HAP-1 (cell line): ENCODE measurements around the gene TOX2.

Source experiments
- DNase-seq, 2 experiments: peaks; one replicate each; pipeline ENCODE4 v3.0.0-alpha.2; 2016 to 2020; ENCODE audit warnings: low spot score in 2 of 2
- H3K27me3 ChIP-seq: fragments of 250-450 bp; sonication (Bioruptor Pico); 2 replicates; pipeline ENCODE4 v1.5.1; 2020; ENCODE audit warnings: low read depth, mild to moderate bottlenecking, moderate library complexity
- H3K36me3 ChIP-seq: fragments of 250-450 bp; sonication (Bioruptor Pico); replicated peaks from 2 replicates; pipeline ENCODE4 v1.5.1; 2020; ENCODE audit warnings: mild to moderate bottlenecking
- H3K4me1 ChIP-seq: fragments of 250-450 bp; sonication (Bioruptor Pico); 2 replicates; pipeline ENCODE4 v1.5.1; 2020; ENCODE audit warnings: mild to moderate bottlenecking
- H3K4me3 ChIP-seq: fragments of 250-450 bp; sonication (Bioruptor Pico); 2 replicates; pipeline ENCODE4 v1.5.1; 2020; ENCODE audit warnings: mild to moderate bottlenecking, moderate library complexity
- H3K9me3 ChIP-seq: fragments of 250-450 bp; sonication (Bioruptor Pico); 2 replicates; pipeline ENCODE4 v1.5.1; 2020; ENCODE audit warnings: mild to moderate bottlenecking, moderate library complexity
- in situ Hi-C: fragments of 300-500 bp; cut with MboI; formaldehyde crosslinking; loops from 3 replicates; pipeline ENCODE4 v1.14.3; 2020; ENCODE audit warnings: low sequenced_read_pairs, inconsistent platforms, mixed read lengths

The TOX2 gene

DNA sequence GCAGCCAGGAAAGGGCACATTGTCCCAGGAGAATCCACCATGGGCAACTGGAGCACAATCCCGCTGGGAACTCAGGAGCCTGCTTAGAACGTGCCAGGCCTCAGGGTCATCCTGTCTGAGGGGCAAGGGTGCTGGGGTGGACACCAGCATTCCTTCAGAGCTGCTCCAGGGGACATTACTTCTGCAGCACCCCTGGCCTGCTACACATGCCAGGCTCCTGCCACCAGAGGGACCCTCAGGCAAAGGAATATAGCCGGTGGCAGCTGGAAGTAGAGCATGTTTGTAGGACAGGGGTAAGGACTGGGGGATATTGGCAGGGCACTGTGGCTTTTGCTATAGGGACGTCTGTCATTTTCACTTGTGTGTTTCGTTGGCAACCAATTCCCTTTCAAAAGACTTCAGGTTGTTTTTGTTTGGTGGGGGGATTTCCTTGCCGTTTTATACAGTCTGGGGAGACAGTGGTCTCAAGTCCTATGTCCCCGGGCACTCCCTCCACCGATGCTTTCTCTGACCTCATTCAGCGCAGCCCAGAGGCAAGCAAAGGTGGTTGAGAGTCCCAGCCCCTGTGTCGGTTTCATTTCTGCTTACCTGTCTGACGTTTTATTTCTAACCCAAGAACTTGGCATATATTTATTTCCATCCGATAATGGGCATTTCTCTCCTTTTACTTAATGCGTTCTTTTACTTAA lies 141.5 kb downstream of the TOX2 start:
- Histone ChIP-seq H3K4me3 (no peak overlapping the region), H3K27me3 (no peaks in the 10 kb centered on the region), H3K4me1 (no peaks in the 10 kb centered on the region), H3K9me3 (no peaks in the 10 kb centered on the region), H3K36me3 (no peaks in the 10 kb centered on the region)
- in situ Hi-C loops = no loop called here
- DNase-seq = peak in 1 of 2 experiments; percentile 26

DNA sequence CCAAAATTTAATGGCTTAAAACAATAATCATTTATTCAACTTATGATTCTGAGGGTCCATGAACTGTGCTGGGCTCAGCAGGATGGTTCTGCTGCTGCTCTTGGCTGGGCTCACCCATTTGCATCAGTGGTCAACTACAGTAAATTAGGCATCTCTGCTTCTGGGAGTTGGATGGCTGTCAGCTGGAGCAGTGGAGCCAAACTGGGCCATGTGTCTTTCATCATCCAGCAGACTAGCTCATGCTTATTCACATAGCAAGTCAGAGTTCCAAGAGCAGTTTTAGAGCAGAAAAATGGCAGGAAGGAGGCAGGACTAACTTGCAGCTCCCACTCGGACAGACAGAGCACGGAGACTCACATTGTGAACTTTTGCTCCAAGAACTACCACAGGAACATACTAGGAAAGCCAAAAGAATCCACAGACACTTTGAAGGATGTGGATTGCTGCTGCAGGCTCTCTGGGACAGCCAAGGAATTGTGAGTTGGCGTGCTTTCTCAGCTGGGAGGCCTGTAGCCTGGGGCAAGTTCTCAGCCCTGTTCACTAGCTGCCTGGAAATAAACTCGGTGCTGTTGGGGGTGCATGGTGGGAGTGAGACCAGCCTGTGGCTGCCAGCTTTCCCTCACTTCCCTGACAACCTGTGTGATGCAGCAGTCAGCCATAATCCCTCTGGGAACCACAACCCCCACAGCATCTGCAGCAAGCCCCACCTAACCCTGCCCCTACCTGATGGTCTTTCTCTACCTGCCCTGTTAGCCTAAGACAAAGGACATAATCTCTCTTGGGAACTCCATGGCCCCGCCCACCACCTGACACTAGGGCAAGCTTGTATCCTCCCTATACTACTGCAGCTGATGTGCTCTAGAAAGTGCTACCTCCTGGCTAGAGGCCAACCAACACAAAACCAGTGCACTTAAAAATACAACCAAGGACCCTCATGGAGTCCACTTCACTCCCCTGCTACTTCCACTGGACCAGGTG lies 143.3 kb downstream of the TOX2 start:
- DNase-seq = no peak
- H3K27me3 ChIP-seq = peaks cover 5% of the 10 kb centered on the region; the same call in 1 of the 2 replicates
- H3K36me3 ChIP-seq = no peaks in the 10 kb centered on the region
- in situ Hi-C loops = no loop called here
- H3K9me3 ChIP-seq = no peaks in the 10 kb centered on the region
- H3K4me1 ChIP-seq = no peaks in the 10 kb centered on the region
- no peak overlapping the region for H3K4me3 ChIP-seq

DNA sequence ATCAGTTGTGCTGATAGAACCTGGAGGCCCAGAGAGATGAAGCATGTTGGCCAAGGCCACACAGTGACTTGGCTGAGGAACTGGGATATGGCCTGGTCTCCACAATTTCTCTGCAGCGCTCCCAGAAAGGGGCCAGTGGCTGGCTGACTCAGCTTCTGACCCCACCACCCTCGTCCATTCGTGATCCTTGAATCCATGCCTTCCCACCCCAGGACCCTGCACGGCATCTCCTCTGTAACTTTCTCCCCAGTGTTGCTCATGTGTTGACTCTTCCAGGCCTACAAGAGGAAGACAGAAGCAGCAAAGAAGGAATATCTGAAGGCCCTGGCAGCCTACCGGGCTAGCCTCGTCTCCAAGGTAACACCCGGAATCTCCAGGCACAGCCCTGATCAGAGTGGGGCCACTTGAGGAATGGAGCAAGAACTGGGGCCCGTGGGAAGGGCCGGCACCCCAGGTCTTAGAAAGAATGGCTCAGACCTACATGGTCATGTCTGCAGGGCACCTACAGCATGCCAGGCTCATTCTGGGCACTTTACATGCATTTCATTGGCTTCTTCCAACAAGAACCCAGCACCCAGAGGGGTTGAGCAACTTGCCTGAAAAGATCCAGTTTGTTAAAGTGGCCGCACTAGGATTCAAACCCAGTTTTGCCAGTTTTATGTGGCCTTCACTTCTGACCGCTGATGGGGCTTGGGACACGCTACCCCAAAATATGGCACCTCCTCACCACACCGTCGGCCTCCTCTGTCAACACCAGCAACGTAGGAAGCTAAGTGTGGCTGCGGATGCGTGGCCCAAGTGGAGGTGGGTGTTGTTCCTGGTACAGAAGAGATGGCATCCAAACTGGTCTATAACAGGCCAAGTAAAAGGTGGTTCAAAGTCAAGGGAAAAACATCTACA lies 150.1 kb downstream of the TOX2 start:
- Histone ChIP-seq H3K36me3 (no peaks in the 10 kb centered on the region), H3K4me1 (no peaks in the 10 kb centered on the region), H3K27me3 (peaks cover 5% of the 10 kb centered on the region; the same call in 1 of the 2 replicates), H3K9me3 (no peaks in the 10 kb centered on the region), H3K4me3 (no peak overlapping the region)
- no peak for DNase-seq
- in situ Hi-C loops = no loop called here

DNA sequence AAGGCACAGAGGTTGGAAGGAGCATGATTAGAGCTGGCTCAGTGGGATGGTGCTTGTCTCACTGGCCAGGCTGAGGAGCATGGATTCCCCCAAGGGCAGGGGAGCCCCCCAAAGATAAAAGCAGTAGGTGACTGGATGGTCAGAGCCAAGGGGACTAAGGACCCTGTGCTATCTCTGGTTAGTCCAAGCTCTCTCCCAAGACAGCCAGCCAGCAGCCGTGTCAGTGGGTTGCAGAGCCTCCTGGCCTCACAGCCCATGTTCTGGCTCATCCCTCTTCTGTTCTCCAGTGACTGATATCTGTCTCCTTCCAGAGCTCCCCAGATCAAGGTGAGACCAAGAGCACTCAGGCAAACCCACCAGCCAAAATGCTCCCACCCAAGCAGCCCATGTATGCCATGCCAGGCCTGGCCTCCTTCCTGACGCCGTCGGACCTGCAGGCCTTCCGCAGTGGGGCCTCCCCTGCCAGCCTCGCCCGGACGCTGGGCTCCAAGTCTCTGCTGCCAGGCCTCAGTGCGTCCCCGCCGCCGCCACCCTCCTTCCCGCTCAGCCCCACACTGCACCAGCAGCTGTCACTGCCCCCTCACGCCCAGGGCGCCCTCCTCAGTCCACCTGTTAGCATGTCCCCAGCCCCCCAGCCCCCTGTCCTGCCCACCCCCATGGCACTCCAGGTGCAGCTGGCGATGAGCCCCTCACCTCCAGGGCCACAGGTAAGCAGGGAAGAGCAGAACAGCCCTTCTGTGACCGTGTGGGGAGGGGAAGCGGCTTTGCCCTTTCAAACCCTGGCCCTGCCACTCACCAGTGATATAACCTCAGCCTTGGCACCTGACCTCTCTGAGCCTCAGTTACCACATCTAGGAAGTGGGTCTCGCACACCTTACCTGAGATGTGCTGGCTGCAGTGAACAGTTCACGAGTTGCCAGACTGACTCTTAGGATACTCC lies 151.0 kb downstream of the TOX2 start:
- Histone ChIP-seq H3K9me3 (no peaks in the 10 kb centered on the region), H3K36me3 (no peaks in the 10 kb centered on the region), H3K4me3 (no peak overlapping the region), H3K27me3 (peaks cover 5% of the 10 kb centered on the region; the same call in 1 of the 2 replicates), H3K4me1 (no peaks in the 10 kb centered on the region)
- in situ Hi-C loops = no loop called here
- DNase-seq = no peak

DNA sequence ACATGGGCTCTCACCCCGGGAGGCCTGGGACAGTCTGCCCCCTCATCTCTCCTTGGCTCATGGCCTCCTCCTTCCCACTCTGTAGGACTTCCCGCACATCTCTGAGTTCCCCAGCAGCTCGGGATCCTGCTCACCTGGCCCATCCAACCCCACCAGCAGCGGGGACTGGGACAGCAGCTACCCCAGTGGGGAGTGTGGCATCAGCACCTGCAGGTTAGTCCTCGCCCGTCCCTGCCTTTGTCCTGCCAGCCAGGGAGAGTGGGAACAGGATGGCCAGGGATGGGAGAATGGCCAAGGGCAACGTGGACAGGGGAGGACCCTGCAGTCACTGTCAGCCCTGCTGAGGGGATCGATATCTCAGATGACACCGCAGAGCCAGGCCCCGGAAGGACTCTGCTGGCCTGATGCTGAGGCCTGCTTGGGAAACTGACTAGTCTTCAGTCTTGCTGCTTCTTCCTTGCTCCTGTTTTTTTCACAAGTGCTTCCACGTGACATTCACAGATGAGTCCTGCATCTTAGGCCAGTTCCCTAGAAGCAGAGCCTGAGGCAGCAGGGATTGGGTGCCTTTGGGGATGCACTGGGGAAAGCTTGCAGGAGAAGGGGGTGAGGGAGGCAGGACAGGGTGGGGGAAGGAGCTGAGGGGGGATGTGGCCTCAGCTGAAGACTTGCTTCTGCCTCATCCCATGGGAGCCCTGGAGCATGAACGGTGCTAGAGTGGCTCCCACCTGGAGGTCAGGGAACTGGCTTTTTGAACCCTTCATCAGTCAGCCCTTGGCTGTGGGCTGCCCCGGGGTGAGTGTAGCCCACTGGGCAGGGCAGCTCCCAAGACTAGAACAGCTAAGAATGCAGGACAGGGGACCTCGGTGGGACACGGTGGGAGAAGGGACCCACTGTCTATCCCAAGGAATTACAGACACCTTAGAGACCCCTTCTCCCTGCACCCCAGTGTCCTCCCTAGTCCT lies 152.3 kb downstream of the TOX2 start:
- Histone ChIP-seq H3K4me3 (no peak overlapping the region), H3K36me3 (no peaks in the 10 kb centered on the region), H3K4me1 (no peaks in the 10 kb centered on the region), H3K9me3 (no peaks in the 10 kb centered on the region), H3K27me3 (no peaks in the 10 kb centered on the region)
- DNase-seq = no peak
- in situ Hi-C loops = no loop called here

DNA sequence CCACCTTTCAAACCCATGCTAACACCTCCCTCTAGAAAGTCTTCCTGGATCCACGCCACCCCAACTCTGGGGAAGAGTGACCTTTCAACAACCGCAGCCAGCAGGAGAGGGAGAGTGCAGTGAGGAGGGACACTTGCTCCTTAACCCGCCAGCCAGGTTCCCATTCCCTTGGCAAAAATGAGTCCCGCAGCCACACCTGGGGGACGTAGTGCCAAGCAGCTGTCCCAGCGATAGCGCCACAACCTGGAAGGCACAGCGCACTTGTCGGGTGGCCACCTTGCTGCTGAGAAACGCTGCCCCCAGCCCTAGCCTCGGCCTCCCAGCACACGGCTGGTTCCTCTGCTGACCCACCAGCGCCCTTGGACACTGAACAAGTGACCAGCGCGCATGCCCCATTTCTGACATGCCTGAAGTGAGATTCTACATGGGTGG lies 153.0 kb downstream of the TOX2 start:
- H3K9me3 ChIP-seq = no peaks in the 10 kb centered on the region
- in situ Hi-C loops = no loop called here
- H3K4me1 ChIP-seq = no peaks in the 10 kb centered on the region
- H3K4me3 ChIP-seq = no peak overlapping the region
- H3K27me3 ChIP-seq = no peaks in the 10 kb centered on the region
- no peaks in the 10 kb centered on the region for H3K36me3 ChIP-seq
- DNase-seq = no peak

DNA sequence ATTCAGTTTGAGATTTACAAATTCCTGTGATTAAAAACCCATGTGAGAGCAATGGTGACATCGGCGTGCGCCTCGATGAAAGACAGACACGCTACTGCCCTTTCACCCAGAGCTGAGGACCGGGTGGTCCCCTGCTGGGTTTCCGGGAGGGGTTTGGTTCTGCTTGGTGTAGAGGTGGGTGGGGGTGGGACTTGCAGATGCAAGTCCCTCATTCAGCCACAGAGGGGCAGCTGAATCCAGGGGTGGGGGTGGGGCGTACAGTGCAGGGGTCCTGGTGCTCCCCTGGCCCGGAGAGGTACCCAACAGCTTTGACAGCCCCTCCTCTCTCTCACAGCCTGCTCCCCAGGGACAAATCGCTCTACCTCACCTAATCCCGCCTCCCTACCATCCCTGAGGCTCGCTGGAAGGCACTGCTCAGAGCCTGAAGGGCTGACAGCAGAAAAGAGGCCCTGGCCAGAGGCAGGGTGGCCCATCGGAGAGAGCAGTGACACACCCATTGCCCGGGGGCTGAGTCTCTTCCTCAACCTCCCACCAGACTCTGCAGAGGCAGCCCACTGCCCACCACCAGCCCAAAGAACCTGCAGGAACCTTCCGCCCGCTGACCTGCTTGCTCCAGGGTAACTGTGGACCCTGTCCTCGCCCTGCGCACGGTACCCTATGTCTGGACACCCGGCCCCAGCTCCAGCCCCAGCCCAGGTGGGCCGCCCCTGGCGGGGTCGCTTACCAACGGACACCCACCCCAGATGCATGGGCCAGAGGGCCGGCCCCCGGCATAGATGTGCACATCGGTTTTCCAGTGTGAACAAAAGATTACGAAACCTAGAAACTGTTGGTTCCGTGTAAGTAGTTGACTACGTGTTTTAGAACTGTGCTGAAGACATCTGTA lies 153.9 kb downstream of the TOX2 start:
- DNase-seq = no peak
- Histone ChIP-seq H3K9me3 (no peaks in the 10 kb centered on the region), H3K4me3 (no peak overlapping the region), H3K36me3 (no peaks in the 10 kb centered on the region), H3K4me1 (no peaks in the 10 kb centered on the region), H3K27me3 (no peaks in the 10 kb centered on the region)
- in situ Hi-C loops = no loop called here

DNA sequence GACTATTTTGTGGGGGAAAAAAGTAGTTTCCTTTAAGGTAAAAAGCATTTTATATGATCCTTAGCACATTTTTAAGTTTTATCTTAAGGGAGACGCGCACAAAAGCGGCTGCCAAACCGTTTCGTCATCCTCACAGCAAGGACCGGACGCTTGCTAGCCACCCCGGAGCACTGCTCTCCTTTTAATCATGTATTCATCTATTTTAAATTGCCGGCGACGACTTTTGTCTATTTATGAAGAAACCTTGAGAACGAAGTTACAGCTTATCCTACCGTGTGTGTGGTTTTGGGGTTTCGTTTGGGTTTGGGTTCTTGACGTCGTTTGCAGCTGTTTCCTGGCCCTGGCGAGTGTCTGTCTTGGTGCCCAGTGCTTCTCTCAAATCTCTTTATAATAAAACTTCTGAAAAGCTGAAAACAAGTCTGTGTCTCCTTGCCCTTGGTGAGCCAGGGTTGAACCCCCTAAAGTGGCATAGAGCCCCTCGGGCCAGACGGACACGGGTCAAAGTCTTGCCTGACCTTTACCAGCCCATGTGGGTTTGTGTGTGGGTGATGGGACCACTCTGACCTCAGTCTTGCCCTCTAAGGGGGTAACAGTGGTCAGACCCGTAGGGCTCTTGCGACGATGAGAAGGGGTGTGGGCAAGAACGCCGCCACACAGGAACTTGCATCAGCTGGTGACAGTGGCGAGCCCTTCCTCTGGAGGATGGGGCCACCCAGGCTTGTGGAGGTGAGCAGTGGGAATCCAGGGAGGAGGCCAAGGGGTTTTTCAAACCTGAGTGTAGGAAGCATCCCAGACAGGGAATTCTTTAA lies 154.8 kb downstream of the TOX2 start:
- no peak overlapping the region for H3K4me3 ChIP-seq
- H3K36me3 ChIP-seq = no peaks in the 10 kb centered on the region
- no peaks in the 10 kb centered on the region for H3K9me3 ChIP-seq
- in situ Hi-C loops = no loop called here
- no peak for DNase-seq
- H3K4me1 ChIP-seq = no peaks in the 10 kb centered on the region
- no peaks in the 10 kb centered on the region for H3K27me3 ChIP-seq

DNA sequence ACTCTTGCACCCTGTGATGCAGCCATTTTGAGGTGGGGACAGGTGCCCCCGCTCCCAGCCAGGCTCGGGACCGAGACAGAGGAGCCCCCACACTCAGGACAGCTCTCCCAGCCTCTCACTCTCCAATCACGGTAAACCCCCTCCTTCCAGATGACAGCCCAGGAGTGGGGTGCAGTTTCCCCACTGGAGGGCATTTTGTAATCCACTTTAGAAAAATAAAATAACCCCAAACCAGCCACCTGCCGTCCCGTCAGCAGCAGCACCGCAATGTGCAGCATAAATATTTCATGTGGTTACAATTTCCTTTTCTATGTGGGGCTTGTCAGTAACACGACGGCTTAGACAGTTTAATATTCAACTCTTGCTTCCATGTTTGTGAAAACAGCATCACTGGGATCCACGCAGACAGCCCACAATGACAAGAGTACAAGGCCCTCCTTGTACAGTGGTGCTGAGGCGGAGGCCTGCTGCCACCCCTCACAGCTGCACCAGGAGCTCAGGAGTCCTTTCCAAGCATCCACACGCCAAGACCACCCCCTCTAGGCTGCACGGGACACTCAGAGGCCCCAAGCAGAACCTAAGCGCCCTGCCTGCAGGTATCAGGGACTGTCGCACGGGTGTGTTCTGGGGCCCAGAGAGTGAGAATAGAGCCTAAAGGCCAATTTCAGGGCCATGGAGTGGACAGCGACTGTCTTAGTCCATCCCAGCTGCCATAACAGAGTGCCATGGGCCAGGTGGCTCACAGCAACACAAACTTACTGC lies 155.7 kb downstream of the TOX2 start:
- in situ Hi-C loops = no loop called here
- H3K9me3 ChIP-seq = no peaks in the 10 kb centered on the region
- no peak overlapping the region for H3K4me3 ChIP-seq
- H3K36me3 ChIP-seq = no peaks in the 10 kb centered on the region
- DNase-seq = no peak
- H3K4me1 ChIP-seq = no peaks in the 10 kb centered on the region
- H3K27me3 ChIP-seq = no peaks in the 10 kb centered on the region

DNA sequence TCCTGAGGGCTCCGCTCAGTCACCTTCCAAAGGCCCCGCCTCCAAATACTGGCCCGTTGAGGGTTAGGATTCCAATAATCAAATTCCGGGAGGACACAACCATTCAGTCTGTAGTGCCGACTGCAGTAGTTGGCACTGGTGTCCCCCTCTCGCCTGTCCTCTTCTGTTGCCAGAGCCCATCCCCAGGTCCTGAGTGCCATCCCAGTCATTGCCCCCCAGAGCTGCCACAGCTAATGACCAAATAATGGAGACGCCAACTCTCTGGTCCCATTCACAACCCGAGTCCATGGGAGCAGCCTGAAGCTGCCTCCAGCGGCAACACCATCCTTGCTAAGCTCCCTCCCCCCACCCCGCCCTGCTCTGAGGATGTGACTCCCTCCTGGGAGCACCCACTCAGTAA lies 156.4 kb downstream of the TOX2 start:
- no peaks in the 10 kb centered on the region for H3K9me3 ChIP-seq
- no peak overlapping the region for H3K4me3 ChIP-seq
- DNase-seq = no peak
- in situ Hi-C loops = no loop called here
- H3K27me3 ChIP-seq = no peaks in the 10 kb centered on the region
- H3K36me3 ChIP-seq = no peaks in the 10 kb centered on the region
- no peaks in the 10 kb centered on the region for H3K4me1 ChIP-seq
